ENCODE results near the gene CFAP161. TPM values are rescaled to one million over a fixed set of nuclear protein-coding genes. Genes with fewer than 3 reads are reported as not detected.

Gene CFAP161
- polyA plus RNA-seq, 3 donors = not detected

DNA sequence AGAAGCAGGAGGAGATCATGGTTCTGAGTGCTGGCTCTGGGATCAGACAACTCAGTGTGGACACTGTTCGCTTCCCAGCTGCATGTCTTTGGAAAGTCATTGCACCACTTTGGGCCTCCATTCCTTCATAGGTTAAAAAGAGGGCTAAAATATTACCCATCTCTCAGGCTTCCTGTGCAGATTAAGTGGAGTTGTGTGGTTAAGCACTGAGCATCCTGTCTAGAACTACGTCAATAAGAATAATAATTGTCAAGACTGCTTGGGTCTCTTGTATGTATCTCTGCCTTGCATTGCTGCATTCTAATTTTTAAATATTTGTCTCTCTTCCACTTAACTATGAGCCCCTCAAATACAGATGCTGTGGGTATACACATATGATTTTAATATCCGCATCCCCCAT lies 22.3 kb downstream of the CFAP161 start:
- Mint-ChIP-seq H3K27me3 (ENCODE audit: low read depth in 3 of 3) (peaks cover 1 to 9% (median 6%) of the 10 kb centered on the region in 3 donors), H3K4me1 (peaks cover 6% of the 10 kb centered on the region), H3K27ac (no peak overlapping the region), H3K36me3 (no peaks in the 10 kb centered on the region), H3K4me3 (no peak overlapping the region), H3K9me3 (peaks cover 0 to 4% (median 0%) of the 10 kb centered on the region in 7 donors)
- no peaks in the 10 kb centered on the region for H3K9me3 ChIP-seq (replicated peaks in 1 of 2; ENCODE audit: control insufficient read depth in 1 of 2, insufficient read depth in 1 of 2, low read length in 2 of 2)
- H3K4me2 ChIP-seq (replicated peaks; ENCODE audit: extremely low read depth, low read length, poor library complexity, severe bottlenecking) = no peak overlapping the region
- H3K4me1 ChIP-seq (ENCODE audit: control insufficient read depth in 1 of 2, insufficient read depth in 2 of 2, low read length in 2 of 2) = no peaks in the 10 kb centered on the region
- H3K36me3 ChIP-seq (replicated peaks in 1 of 2; ENCODE audit: control insufficient read depth in 1 of 2, insufficient read depth in 2 of 2, low read length in 2 of 2) = no peaks in the 10 kb centered on the region
- H3K9ac ChIP-seq (ENCODE audit: insufficient read depth, low read length, poor library complexity, severe bottlenecking) = no peak overlapping the region
- no peak overlapping the region for H2AFZ ChIP-seq (ENCODE audit: insufficient read depth, low read depth, low read length, poor library complexity, severe bottlenecking)
- no peaks in the 10 kb centered on the region for H3K27me3 ChIP-seq (ENCODE audit: control insufficient read depth in 2 of 2, insufficient read depth in 2 of 2, low read length in 2 of 2)
- intact Hi-C loops (cut with micrococcal nuclease) = no loop called here
- TF ChIP-seq, protein P1, sequence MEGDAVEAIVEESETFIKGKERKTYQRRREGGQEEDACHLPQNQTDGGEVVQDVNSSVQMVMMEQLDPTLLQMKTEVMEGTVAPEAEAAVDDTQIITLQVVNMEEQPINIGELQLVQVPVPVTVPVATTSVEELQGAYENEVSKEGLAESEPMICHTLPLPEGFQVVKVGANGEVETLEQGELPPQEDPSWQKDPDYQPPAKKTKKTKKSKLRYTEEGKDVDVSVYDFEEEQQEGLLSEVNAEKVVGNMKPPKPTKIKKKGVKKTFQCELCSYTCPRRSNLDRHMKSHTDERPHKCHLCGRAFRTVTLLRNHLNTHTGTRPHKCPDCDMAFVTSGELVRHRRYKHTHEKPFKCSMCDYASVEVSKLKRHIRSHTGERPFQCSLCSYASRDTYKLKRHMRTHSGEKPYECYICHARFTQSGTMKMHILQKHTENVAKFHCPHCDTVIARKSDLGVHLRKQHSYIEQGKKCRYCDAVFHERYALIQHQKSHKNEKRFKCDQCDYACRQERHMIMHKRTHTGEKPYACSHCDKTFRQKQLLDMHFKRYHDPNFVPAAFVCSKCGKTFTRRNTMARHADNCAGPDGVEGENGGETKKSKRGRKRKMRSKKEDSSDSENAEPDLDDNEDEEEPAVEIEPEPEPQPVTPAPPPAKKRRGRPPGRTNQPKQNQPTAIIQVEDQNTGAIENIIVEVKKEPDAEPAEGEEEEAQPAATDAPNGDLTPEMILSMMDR (IDR thresholded peaks at IDR 0.05) = no peak
- no peak overlapping the region for H3K4me3 ChIP-seq (replicated peaks in 1 of 3; ENCODE audit: low read depth in 2 of 3, low read length in 3 of 3)
- no peaks in the 10 kb centered on the region for H3K79me2 ChIP-seq (ENCODE audit: insufficient read depth, low read length)
- H3K27ac ChIP-seq (ENCODE audit: low read depth in 1 of 2, low read length in 2 of 2) = no peak overlapping the region
- WGBS (ENCODE audit: insufficient coverage) = no CpG with 5 or more reads among the region's 3 CpGs
- no peaks in the 10 kb centered on the region for H4K20me1 ChIP-seq (ENCODE audit: insufficient read depth, low read length)
- no peak for DNase-seq

DNA sequence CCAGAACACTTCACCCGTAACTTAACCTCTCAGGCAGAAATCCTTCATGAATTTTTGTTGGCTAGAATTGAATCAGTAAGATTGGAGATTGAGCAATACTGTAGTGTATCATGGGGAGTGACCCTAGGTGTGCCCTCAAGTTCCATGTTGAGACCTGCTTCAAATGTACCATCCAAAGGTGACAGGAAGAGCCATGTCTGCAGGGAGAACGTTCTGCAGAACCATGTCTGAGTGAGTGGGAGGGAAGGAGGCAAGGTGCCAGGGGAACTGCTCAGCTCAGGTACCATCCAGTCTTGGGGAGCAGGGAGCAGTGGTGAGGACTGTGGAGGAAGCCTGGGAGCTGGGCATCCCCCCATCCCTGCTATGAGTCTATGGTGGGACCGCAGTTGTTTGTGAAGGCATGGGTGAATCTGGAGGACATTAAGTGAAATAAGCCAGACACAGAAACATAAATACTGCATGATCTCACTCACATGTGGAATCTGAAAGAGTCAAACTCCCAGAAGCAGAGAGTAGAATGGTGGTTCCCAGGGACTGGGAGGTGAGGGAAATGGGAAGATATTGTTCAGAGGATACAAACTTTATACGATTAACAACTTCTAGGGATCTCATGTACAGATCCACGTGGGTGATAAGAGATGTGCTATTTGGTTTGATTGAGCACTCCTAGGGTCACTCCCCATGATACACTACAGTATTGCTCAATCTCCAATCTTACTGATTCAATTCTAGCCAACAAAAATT lies 23.3 kb downstream of the CFAP161 start:
- intact Hi-C loops (cut with micrococcal nuclease) = no loop called here
- no peaks in the 10 kb centered on the region for H3K36me3 Mint-ChIP-seq
- no peak overlapping the region for H3K27ac Mint-ChIP-seq

More for the DNA sequence above, 23.3 kb downstream of the CFAP161 start:
- 33% methylated on average over 1 of the region's 5 CpGs for WGBS (ENCODE audit: insufficient coverage)
- H3K27ac ChIP-seq (ENCODE audit: low read depth in 1 of 2, low read length in 2 of 2) = no peak overlapping the region
- H3K4me1 Mint-ChIP-seq = peaks cover 9% of the 10 kb centered on the region
- no peaks in the 10 kb centered on the region for H3K4me1 ChIP-seq (ENCODE audit: control insufficient read depth in 1 of 2, insufficient read depth in 2 of 2, low read length in 2 of 2)
- no peak overlapping the region for H3K9ac ChIP-seq (ENCODE audit: insufficient read depth, low read length, poor library complexity, severe bottlenecking)
- TF ChIP-seq, protein P1 (IDR thresholded peaks at IDR 0.05) = no peak
- H3K27me3 ChIP-seq (ENCODE audit: control insufficient read depth in 2 of 2, insufficient read depth in 2 of 2, low read length in 2 of 2) = no peaks in the 10 kb centered on the region
- H3K36me3 ChIP-seq (replicated peaks in 1 of 2; ENCODE audit: control insufficient read depth in 1 of 2, insufficient read depth in 2 of 2, low read length in 2 of 2) = no peaks in the 10 kb centered on the region
- peaks cover 4 to 9% (median 5%) of the 10 kb centered on the region in 3 donors for H3K27me3 Mint-ChIP-seq (ENCODE audit: low read depth in 3 of 3)
- peaks cover 0 to 4% (median 0%) of the 10 kb centered on the region in 7 donors for H3K9me3 Mint-ChIP-seq
- no peaks in the 10 kb centered on the region for H3K9me3 ChIP-seq (replicated peaks in 1 of 2; ENCODE audit: control insufficient read depth in 1 of 2, insufficient read depth in 1 of 2, low read length in 2 of 2)
- no peak overlapping the region for H3K4me3 Mint-ChIP-seq
- H4K20me1 ChIP-seq (ENCODE audit: insufficient read depth, low read length) = no peaks in the 10 kb centered on the region
- H2AFZ ChIP-seq (ENCODE audit: insufficient read depth, low read depth, low read length, poor library complexity, severe bottlenecking) = no peak overlapping the region
- no peak overlapping the region for H3K4me2 ChIP-seq (replicated peaks; ENCODE audit: extremely low read depth, low read length, poor library complexity, severe bottlenecking)
- no peaks in the 10 kb centered on the region for H3K79me2 ChIP-seq (ENCODE audit: insufficient read depth, low read length)
- DNase-seq = no peak
- no peak overlapping the region for H3K4me3 ChIP-seq (replicated peaks in 1 of 3; ENCODE audit: low read depth in 2 of 3, low read length in 3 of 3)
